Activated CD8-positive, alpha-beta memory T cell treated with anti-CD3 and anti-CD28 coated beads, Interleukin-2, amount 50 U/mL, for 24 hours (primary cell): Measurements from ENCODE around the gene NPEPPS.
"Not testable (repeated sequence)": the region's sequence is repeated elsewhere in the genome, so short reads cannot be mapped to it uniquely, and the experiment has no call there.

Source experiments
- DNase-seq: peaks from one replicate; pipeline ENCODE4 v3.0.0-alpha.2; 2020; ENCODE audit errors: extremely low read depth

The NPEPPS gene

DNA sequence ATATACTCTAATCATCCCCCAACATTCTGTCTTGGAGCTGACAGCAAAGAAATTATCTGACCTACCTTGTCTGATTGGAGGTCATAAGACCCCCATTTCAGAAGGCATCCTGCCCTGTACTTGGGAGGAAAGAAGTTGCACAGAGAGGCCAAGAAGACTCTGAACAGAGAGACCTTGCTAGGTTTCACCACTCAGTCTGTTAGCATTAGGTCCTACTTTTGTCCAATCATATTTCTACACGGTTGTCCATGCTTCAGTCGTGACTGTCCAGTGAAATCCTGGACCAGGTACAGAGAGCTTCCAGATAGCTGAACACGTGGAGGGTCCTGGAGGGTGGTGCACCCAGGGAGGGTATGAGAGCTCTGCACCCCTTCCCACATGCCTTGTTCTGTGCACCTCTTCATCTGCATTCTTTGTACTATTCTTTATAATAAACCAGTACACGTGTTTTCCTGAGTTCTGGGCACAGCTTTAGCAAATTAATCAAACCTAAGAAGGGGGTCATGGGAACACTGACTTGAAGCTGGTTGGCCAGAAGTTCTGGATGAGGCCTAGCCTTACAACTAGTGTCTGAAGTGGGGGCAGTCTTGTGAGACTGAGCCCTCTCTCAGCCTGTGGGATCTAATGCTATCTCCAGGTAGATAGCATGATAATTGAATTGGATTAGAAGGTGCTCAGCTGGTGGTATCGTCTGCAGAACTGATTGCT is 30.9 kb downstream of the NPEPPS start:
- not testable (repeated sequence) for DNase-seq

DNA sequence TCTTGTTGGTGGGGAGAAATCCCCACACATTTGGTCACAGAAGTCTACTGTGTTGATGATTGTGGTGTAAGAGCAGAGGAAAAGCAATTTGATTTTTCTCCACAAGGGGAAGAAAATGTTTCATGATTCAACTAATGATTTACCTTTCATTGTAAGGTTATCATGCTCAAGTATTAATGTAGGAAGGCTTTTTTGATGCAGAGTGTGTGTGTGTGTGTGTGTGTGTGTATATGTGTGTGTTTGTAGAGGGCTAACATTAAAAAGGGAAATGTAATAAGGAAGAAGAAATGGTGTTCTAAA is 31.4 kb downstream of the NPEPPS start:
- not testable (repeated sequence) for DNase-seq

- not testable (repeated sequence) for DNase-seq
Measured at GRCh38 chr17:47567261-47567660, 36.4 kb downstream of the NPEPPS start.

DNA sequence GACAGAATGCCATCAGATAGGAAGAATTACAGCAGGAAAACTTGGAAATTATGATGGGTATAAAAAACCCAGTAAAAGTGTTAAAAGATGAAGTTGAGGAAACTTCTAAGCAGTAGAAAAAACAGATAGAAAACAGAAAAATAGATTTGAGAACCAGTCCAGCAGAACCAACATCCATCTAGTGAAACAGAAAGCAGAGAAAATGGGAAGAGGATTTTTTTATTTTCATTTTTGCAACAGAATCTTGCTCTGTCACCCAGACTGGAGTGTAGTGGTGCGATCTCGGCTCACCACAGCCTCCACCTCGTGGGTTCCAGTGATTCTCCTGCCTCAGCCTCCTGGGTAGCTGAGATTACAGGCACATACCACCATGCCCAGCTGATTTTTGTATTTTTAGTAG is 41.7 kb downstream of the NPEPPS start:
- DNase-seq = not testable (repeated sequence)

DNA sequence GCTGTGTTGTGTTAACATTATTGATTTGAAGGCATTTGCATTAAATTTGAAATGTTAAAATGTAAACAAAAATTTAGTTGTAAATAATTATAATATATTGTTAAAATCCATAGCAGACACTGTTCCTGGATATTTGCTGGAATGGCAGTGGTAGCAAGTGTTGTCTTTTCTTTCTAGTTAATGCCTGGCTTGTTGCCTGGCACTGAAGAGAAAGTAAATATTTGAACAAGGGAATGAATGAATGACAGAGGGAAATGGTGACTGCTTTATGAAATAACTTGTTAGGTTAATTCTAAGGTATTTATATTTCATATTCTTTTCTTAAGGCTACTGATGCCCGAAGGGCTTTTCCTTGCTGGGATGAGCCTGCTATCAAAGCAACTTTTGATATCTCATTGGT is 51.5 kb downstream of the NPEPPS start:
- DNase-seq = not testable (repeated sequence)

- DNase-seq = not testable (repeated sequence)
Measured at GRCh38 chr17:47586378-47587055, 55.6 kb downstream of the NPEPPS start.

DNA sequence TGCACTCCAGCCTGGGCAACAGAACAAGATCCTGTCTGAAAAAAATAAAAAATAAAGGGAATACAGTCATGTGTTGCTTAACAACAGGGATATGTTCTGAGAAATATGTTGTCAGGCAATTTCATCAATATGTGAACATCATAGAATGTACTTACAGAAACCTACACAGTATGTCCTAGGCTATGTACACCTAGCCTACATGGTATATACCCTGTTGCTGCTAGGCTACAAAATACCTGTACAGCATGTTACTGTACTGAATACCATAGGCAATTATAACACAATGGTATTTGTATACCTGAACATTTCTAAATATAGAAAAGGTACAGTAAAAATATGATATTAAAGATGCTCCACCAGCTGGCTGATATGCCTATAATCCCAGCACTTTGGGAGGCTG is 62.6 kb downstream of the NPEPPS start:
- DNase-seq = not testable (repeated sequence)

GRCh38 chr17:47603830-47604597 is 73.1 kb downstream of the NPEPPS start:
- no peak for DNase-seq

DNA sequence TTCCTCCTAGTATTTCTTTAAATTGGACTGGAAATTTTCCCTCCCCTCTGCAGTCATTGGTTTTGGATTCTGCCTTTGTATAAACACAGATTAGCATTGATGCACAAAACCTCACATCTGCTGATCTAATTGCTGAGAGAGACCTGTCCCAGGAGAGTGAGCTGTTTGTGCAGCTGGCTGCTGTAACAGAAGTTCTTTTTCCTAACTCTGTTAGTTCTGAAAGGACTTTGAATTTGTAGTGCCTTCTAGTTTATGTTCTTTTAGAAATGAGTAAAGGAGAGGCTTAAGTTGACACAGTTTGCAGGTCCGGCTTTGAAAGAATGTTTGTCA is 73.7 kb downstream of the NPEPPS start:
- no peak for DNase-seq

- no peak for DNase-seq
Measured at GRCh38 chr17:47605011-47605410, 74.1 kb downstream of the NPEPPS start.

DNA sequence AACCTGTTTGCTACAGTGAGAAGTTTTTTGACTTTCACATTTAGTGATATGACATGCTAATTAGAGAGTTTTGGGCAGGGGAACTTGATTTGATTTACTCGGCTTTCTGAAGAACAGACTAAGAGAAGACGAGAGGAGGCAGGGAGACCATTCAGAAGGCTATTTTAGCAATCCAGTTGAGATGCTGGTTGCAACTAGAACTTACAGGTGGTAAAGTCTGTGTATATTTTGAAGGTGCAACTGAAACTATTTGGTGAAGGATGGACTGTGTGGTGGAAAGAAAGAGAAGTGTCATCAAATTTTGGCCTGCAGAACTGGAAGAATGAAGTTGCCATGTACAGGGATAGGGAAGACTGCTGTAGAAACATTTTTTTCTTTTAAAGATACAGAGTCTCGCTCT is 76.6 kb downstream of the NPEPPS start:
- no peak for DNase-seq

- no peak for DNase-seq
Measured at GRCh38 chr17:47611372-47612350, 80.8 kb downstream of the NPEPPS start.

GRCh38 chr17:47615766-47616424 is 85.0 kb downstream of the NPEPPS start:
- DNase-seq = no peak

GRCh38 chr17:47618410-47618809 is 87.5 kb downstream of the NPEPPS start:
- DNase-seq = no peak

GRCh38 chr17:47620503-47621245 is 89.8 kb downstream of the NPEPPS start:
- DNase-seq = no peak

DNA sequence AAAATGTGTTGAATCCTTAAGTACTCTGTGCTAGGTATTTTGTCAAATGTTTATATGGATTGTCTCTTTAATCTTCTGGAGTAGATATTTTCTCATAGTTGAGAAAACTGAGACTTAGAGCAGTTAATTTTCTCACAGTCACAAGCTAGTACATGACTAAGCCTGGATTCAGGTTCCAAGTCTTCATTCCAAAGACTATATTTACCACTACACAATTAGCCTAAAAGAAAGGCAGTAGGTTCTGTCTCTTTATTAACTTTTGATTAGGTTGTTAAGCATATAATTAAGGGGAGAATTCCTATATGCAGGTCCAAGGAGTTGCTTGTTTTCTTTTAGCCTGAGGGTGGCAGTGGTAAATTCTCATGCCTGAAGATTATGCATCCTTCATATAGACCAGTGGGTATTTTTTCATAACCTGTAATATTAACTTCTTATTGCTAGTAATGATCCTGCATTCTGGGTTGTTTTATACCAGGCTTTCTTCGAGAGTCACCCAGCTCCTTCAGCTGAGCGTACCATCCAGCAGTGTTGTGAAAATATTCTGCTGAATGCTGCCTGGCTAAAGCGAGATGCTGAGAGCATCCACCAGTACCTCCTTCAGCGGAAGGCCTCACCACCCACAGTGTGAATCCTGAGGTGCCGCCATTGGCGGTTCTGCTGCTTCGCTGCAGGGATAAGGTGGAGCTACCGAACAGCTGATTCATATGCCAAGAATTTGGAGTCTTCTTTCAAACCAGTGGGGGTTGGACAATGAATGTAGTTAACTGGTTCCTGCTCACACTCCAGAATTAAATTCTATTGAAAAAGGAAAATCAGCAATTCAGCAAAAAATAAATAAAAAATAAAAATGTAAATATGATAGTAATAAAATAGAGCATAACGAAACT is 90.6 kb downstream of the NPEPPS start:
- DNase-seq = no peak

DNA sequence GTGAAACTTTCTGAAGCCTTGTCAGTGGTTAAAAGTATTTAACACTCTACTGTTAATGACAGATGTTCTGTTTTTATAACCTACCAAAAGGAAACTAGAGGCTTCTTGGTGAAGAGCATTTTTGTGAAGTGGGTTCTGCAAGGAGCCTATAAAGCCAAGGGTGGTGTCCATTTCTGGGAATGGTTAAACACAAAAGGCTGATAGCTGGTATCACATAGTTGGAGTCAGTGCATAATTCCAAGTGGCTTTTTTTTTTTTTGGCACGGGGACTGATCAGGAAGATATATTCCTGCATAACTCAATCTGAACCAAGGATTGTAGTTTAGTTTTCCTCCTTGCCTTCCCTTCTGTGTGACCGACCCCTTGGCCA is 91.3 kb downstream of the NPEPPS start:
- DNase-seq = no peak

DNA sequence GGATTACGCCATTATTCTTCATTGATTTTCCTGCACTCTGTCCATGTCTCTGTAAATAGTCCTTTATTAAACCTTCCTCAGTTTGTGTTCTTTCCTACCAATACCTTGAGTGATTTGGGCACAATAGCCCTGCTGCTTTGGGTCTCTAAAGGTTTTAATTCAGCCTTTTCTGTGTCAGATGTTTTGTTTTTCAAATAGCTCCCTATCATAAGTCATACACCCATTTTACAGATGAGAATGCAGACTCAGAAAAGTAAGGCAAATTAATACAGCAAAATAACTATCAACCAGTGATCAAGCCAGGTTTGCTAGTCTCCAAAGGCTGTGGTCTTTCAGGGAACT is 93.8 kb downstream of the NPEPPS start:
- no peak for DNase-seq

DNA sequence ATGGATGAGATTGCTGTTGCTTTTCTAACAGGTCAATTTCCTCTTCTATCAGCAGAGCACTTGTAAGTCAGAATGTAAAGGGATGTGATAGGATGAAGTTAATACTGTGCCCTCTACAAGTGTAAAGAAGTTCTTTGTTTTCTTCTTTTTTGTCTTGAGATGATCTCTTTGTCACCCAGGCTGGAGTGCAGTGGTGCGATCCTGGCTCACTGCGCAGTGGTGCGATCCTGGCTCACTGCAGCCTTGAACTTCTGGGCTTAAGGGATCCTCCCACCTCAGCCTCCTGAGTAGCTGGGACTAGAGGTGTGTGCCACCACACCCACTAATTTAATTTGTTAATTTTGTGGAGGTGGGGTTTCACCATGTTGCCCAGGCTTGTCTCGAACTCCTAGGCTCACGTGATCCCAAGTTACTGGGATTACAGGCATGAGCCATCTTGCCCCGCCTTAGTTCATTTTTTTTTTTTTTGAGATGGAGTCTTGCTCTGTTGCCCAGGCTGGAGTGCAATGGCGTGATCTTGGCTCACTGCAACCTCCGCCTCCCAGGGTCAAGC is 97.2 kb downstream of the NPEPPS start:
- no peak for DNase-seq
